Natural killer cell (primary cell): ENCODE measurements around the gene SCN3B. TPM values are rescaled to one million over a fixed set of nuclear protein-coding genes. Genes with fewer than 3 reads are reported as not detected.

ENCODE experiments used
- ATAC-seq, 3 donors: fragments of 150-1000 bp in 2 of 3; fragments of 200-7000 bp in 1 of 3; cut with Tn5 transposase; 1 replicate in 1 of 3; 2 replicates in 2 of 3; pipeline ENCODE4 v1.10.0; 2021; ENCODE audit warnings: mild to moderate bottlenecking in 2 of 3, moderate library complexity in 2 of 3
- DNase-seq, 2 donors: peaks; one replicate each; pipeline versions ENCODE4 v3.0.0 to v3.0.0-alpha.2; 2013 to 2021; ENCODE audit warnings: mixed read lengths in 1 of 2
- H3K27ac ChIP-seq: one replicate; pipeline ENCODE4 v1.5.1; 2013; ENCODE audit warnings: mild to moderate bottlenecking, low read length
- H3K27me3 ChIP-seq: one replicate; pipeline ENCODE4 v1.6.1; 2013; ENCODE audit warnings: low read length; ENCODE audit not compliant: control insufficient read depth, insufficient read depth
- H3K36me3 ChIP-seq: one replicate; pipeline ENCODE4 v1.6.1; 2013; ENCODE audit warnings: low read length; ENCODE audit not compliant: control insufficient read depth, insufficient read depth
- H3K4me1 ChIP-seq: one replicate; pipeline ENCODE4 v1.6.1; 2013; ENCODE audit warnings: low read length; ENCODE audit not compliant: control insufficient read depth, insufficient read depth
- H3K4me3 ChIP-seq: one replicate; pipeline ENCODE4 v1.5.1; 2013; ENCODE audit warnings: low read length
- H3K9me3 ChIP-seq: one replicate; pipeline ENCODE4 v1.6.1; 2013; ENCODE audit warnings: low read length; ENCODE audit not compliant: control insufficient read depth, insufficient read depth
- H3K27ac Mint-ChIP-seq, 2 donors: one replicate each; pipeline ENCODE4 v1.8.0; 2022; ENCODE audit warnings: mild to moderate bottlenecking in 2 of 2, mixed read lengths in 2 of 2, moderate library complexity in 1 of 2
- H3K27me3 Mint-ChIP-seq, 2 donors: one replicate each; pipeline ENCODE4 v1.8.0; 2022; ENCODE audit warnings: low read depth in 2 of 2, mixed read lengths in 2 of 2
- H3K36me3 Mint-ChIP-seq: one replicate; pipeline ENCODE4 v1.8.0; 2022; ENCODE audit warnings: mixed read lengths
- H3K4me1 Mint-ChIP-seq, 2 donors: one replicate each; pipeline ENCODE4 v1.8.0; 2022; ENCODE audit warnings: mixed read lengths in 2 of 2
- H3K4me3 Mint-ChIP-seq: one replicate; pipeline ENCODE4 v1.8.0; 2022; ENCODE audit warnings: mild to moderate bottlenecking, moderate library complexity, mixed read lengths
- H3K9me3 Mint-ChIP-seq, 2 donors: one replicate each; pipeline ENCODE4 v1.8.0; 2022; ENCODE audit warnings: mixed read lengths in 2 of 2
- CTCF ChIP-seq: fragments of 200-600 bp; IDR thresholded peaks from one replicate; pipeline ENCODE4 v1.8.0; 2022; ENCODE audit warnings: antibody characterized with exemption
- WGBS: methylation state at CpG from one replicate; pipeline ENCODE4 v1.1.7; 2013; ENCODE audit warnings: missing lambda C conversion rate; ENCODE audit not compliant: insufficient coverage; 5-methylcytosine and 5-hydroxymethylcytosine counted together
- intact Hi-C: fragments of 100-400 bp; cut with micrococcal nuclease; formaldehyde crosslinking; loops from one replicate; pipeline ENCODE4 v1.14.2; 2022
- total RNA-seq, 4 donors: library from RNA; stranded (reverse); fragments of 120-200 nt in 1 of 4; gene quantifications; one replicate each; pipeline versions ENCODE4 v1.2.3 to v1.2.4, GENCODE V29; 2013 to 2022

SCN3B gene
- total RNA-seq, 3 donors from 2014 or later (not counting 1 experiment from before 2014, with no cell fraction given): not detected

- Mint-ChIP-seq H3K4me1 (peaks cover 5 to 8% of the 10 kb centered on the region in 2 donors), H3K36me3 (no peaks in the 10 kb centered on the region), H3K9me3 (no peaks in the 10 kb centered on the region), H3K4me3 (no peak overlapping the region), H3K27me3 (peaks cover 21 to 32% of the 10 kb centered on the region in 2 donors), H3K27ac (no peak overlapping the region)
- ATAC-seq: no peak
- H3K27me3 ChIP-seq: no peaks in the 10 kb centered on the region
- DNase-seq: no peak
- no peaks in the 10 kb centered on the region for H3K4me1 ChIP-seq
- H3K4me3 ChIP-seq: no peak overlapping the region
- H3K27ac ChIP-seq: no peak overlapping the region
- H3K9me3 ChIP-seq: no peaks in the 10 kb centered on the region
- intact Hi-C loops: loop anchor here (1.0 kb wide), 1 partner anchor 66 kb away; no protein-coding TSS in a partner anchor
- no peaks in the 10 kb centered on the region for H3K36me3 ChIP-seq
- TF ChIP-seq CTCF: no peak
- 71% methylated on average over 4 of the region's 4 CpGs for WGBS
Observed at GRCh38 chr11:123641495-123641840, 13.0 kb downstream of the SCN3B start.

GRCh38 chr11:123640677-123641494 lies 13.5 kb downstream of the SCN3B start:
- peak; percentile 60 to 70 (median 62) for ATAC-seq
- no peak overlapping the region for H3K27ac Mint-ChIP-seq
- no peak overlapping the region for H3K27ac ChIP-seq
- H3K27me3 Mint-ChIP-seq: peaks cover 15 to 27% of the 10 kb centered on the region in 2 donors
- no peak overlapping the region for H3K4me3 ChIP-seq
- no peaks in the 10 kb centered on the region for H3K27me3 ChIP-seq
- no peaks in the 10 kb centered on the region for H3K9me3 ChIP-seq
- H3K36me3 Mint-ChIP-seq: no peaks in the 10 kb centered on the region
- TF ChIP-seq CTCF: peak; percentile 58
- H3K36me3 ChIP-seq: no peaks in the 10 kb centered on the region
- WGBS: 31% methylated on average over 22 of the region's 22 CpGs
- H3K4me3 Mint-ChIP-seq: no peak overlapping the region
- H3K4me1 ChIP-seq: no peaks in the 10 kb centered on the region
- intact Hi-C loops: loop anchor here (1.0 kb wide), 1 partner anchor 66 kb away; no protein-coding TSS in a partner anchor
- H3K9me3 Mint-ChIP-seq: no peaks in the 10 kb centered on the region
- DNase-seq: peak; percentile 26 to 72
- peaks cover 5 to 8% of the 10 kb centered on the region in 2 donors for H3K4me1 Mint-ChIP-seq

GRCh38 chr11:123640029-123640428 lies 14.4 kb downstream of the SCN3B start:
- Histone ChIP-seq H3K36me3 (no peaks in the 10 kb centered on the region), H3K4me1 (no peaks in the 10 kb centered on the region), H3K9me3 (no peaks in the 10 kb centered on the region), H3K4me3 (no peak overlapping the region), H3K27ac (no peak overlapping the region), H3K27me3 (peaks cover 2% of the 10 kb centered on the region)
- Mint-ChIP-seq H3K27ac (no peak overlapping the region), H3K4me3 (no peak overlapping the region), H3K4me1 (peaks cover 5 to 8% of the 10 kb centered on the region in 2 donors), H3K27me3 (peaks cover 15 to 28% of the 10 kb centered on the region in 2 donors), H3K36me3 (no peaks in the 10 kb centered on the region), H3K9me3 (no peaks in the 10 kb centered on the region)
- no peak for TF ChIP-seq CTCF
- 69% methylated on average over 5 of the region's 5 CpGs for WGBS
- ATAC-seq: no peak
- intact Hi-C loops: no loop called here
- no peak for DNase-seq
